Tibial nerve (tissue), 4 donors: ENCODE results near the gene PSG4.
"Not testable (repeated sequence)": the region's sequence is repeated elsewhere in the genome, so short reads cannot be mapped to it uniquely, and the experiment has no call there.

Source experiments
- EP300 ChIP-seq, 2 donors: sonication (generic); formaldehyde crosslinking; IDR thresholded peaks; one replicate each; pipeline ENCODE4 v1.6.1; 2017; ENCODE audit warnings: antibody characterized with exemption in 2 of 2, mild to moderate bottlenecking in 1 of 2
- POLR2A ChIP-seq, 2 donors: fragments of 450-650 bp; IDR thresholded peaks; one replicate each; pipeline ENCODE4 v1.6.1; 2017; ENCODE audit warnings: antibody characterized with exemption in 2 of 2, mild to moderate bottlenecking in 2 of 2, moderate library complexity in 2 of 2
- TF ChIP-seq, protein P1 (sequence below), 5 experiments: fragments of 200-600 bp in 3 of 5; fragments of 450-650 bp in 2 of 5; sonication (generic) in 3 of 5; IDR thresholded peaks; one replicate each; pipeline ENCODE4 v1.5.1; 2016 to 2019; ENCODE audit warnings: antibody characterized with exemption in 5 of 5, mild to moderate bottlenecking in 3 of 5, moderate library complexity in 2 of 5

DNA sequence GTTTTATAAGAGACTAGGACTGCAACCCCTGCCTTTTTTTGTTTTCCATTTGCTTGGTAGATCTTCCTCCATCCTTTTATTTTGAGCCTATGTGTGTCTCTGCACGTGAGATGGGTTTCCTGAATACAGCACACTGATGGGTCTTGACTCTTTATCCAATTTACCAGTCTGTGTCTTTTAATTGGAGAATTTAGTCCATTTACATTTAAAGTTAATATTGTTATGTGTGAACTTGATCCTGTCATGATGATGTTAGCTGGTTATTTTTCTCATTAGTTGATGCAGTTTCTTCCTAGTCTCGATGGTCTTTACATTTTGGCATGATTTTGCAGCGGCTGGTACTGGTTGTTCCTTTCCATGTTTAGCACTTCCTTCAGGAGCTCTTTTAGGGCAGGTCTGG lies 40.4 kb upstream of the PSG4 start:
- TF ChIP-seq POLR2A, EP300 (IDR thresholded peaks at IDR 0.05): not testable (repeated sequence)
- TF ChIP-seq, protein P1, sequence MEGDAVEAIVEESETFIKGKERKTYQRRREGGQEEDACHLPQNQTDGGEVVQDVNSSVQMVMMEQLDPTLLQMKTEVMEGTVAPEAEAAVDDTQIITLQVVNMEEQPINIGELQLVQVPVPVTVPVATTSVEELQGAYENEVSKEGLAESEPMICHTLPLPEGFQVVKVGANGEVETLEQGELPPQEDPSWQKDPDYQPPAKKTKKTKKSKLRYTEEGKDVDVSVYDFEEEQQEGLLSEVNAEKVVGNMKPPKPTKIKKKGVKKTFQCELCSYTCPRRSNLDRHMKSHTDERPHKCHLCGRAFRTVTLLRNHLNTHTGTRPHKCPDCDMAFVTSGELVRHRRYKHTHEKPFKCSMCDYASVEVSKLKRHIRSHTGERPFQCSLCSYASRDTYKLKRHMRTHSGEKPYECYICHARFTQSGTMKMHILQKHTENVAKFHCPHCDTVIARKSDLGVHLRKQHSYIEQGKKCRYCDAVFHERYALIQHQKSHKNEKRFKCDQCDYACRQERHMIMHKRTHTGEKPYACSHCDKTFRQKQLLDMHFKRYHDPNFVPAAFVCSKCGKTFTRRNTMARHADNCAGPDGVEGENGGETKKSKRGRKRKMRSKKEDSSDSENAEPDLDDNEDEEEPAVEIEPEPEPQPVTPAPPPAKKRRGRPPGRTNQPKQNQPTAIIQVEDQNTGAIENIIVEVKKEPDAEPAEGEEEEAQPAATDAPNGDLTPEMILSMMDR (IDR thresholded peaks at IDR 0.05), result not testable (repeated sequence)
